Mucosa of descending colon (tissue), 3 donors: ENCODE measurements around the gene MAPRE3. TPM values are rescaled to one million over a fixed set of nuclear protein-coding genes. Genes with fewer than 3 reads are reported as not detected.

Source experiments
- ATAC-seq: fragments of 200-7000 bp; cut with Tn5 transposase; one replicate; pipeline ENCODE4 v1.9.1; 2020; ENCODE audit warnings: mild to moderate bottlenecking, moderate library complexity
- DNase-seq, 3 donors: peaks; one replicate each; pipeline ENCODE4 v3.0.0-alpha.2; 2020
- H3K36me3 ChIP-seq: fragments of 200-600 bp; one replicate; pipeline ENCODE4 v1.8.0; 2021; ENCODE audit warnings: low read depth, mild to moderate bottlenecking
- H3K4me1 ChIP-seq: fragments of 200-600 bp; one replicate; pipeline ENCODE4 v1.8.0; 2021; ENCODE audit warnings: low read depth, mild to moderate bottlenecking
- H3K4me3 ChIP-seq: fragments of 200-600 bp; one replicate; pipeline ENCODE4 v1.8.0; 2021; ENCODE audit warnings: mild to moderate bottlenecking
- H3K9me3 ChIP-seq: fragments of 200-600 bp; one replicate; pipeline ENCODE4 v1.8.0; 2021; ENCODE audit warnings: mild to moderate bottlenecking
- intact Hi-C, 2 donors: fragments of 100-400 bp; cut with DNase I in 1 of 2; cut with micrococcal nuclease in 1 of 2; formaldehyde crosslinking; loops; one replicate each; pipeline versions ENCODE4 v1.11.0 to v1.11.1; 2022; cut with DNase I, micrococcal nuclease
- total RNA-seq, 3 donors: library from RNA; stranded (reverse); fragmentation: NEBNext Ultra II Directional in 2 of 3; extraction: Animal tissue kit (Norgen Biotek cat#: 25700) in 2 of 3; gene quantifications; one replicate each; pipeline versions ENCODE4 v1.2.1 to v1.2.4, GENCODE V29; 2021 to 2023
- TF ChIP-seq, protein P1 (sequence below): fragments of 200-600 bp; IDR thresholded peaks from one replicate; pipeline ENCODE4 v1.8.0; 2022; ENCODE audit warnings: antibody characterized with exemption, mild to moderate bottlenecking
- donor health status: DM: no; HTN: no; CAD: no; lungs with moderate emphysema.
- donor health status: DM: no; HTN: no; CAD: no.
- donor health status: DM: no; HTN: yes; CAD: no.

The MAPRE3 gene
- total RNA-seq, 3 donors from 2014 or later, result 23.9 to 36.1 (median 35.6) TPM

DNA sequence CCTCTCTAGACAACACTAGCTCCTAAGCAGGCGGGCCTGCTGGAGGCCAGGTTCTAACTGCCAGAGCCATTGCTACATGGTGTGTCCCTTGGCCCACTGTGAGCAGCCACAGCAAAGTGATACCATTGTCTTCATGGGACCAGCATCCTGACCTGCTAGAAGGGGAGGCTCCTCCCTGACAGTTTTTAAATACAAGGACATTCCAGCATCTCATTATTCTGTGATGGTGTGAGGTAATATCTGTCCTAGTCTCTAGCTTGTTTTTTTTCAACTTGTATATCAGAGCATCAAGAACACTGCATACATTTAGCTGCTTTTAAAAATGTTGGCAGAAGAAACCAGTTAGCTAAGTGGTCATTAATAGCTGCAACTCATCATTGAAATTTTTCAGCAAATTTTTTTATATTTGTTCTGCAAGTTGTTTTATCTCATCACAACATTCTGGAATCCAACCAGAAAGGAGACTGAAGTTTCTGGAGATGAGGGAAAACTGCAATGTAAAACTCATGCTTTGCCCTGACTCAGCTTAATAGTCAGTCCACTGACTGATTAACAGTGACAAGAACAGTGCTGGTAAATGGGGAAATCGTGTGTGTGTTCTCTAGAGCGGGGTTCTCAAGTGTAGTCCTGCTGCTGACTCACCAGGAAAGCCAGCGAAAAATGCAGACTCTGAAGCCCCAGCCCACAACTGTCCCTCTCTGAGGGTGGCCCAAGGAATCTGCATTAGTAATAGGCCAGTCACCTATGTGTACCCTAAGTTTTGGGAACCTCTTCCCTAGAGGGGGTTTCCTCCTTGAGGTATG, 17.8 kb downstream of the MAPRE3 start:
- TF ChIP-seq, protein P1, sequence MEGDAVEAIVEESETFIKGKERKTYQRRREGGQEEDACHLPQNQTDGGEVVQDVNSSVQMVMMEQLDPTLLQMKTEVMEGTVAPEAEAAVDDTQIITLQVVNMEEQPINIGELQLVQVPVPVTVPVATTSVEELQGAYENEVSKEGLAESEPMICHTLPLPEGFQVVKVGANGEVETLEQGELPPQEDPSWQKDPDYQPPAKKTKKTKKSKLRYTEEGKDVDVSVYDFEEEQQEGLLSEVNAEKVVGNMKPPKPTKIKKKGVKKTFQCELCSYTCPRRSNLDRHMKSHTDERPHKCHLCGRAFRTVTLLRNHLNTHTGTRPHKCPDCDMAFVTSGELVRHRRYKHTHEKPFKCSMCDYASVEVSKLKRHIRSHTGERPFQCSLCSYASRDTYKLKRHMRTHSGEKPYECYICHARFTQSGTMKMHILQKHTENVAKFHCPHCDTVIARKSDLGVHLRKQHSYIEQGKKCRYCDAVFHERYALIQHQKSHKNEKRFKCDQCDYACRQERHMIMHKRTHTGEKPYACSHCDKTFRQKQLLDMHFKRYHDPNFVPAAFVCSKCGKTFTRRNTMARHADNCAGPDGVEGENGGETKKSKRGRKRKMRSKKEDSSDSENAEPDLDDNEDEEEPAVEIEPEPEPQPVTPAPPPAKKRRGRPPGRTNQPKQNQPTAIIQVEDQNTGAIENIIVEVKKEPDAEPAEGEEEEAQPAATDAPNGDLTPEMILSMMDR, result no peak
- no peaks in the 10 kb centered on the region for H3K9me3 ChIP-seq
- no peak for ATAC-seq

DNA sequence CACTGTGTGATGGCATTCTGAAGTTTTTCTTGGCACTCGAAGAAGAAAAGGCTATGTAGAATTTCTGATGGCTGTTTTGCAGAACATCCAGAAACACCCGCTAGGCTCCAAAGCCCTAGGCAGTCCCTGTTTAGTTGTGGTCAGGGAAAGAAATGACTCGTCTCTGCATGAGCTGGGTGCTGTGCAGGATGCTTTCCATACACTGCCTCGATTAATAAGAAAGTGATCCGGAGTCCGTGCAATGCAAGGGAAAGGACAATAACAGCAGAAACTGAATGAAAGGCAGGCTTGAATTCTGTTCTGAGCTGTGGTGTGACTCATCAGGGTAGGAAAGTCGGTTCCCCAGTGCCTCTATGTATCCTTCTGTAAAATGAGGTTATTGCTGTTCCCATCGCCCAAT, 18.7 kb downstream of the MAPRE3 start:
- H3K4me1 ChIP-seq, result no peaks in the 10 kb centered on the region
- TF ChIP-seq, protein P1, result no peak
- no peaks in the 10 kb centered on the region for H3K9me3 ChIP-seq
- intact Hi-C loops, result no loop called here
- H3K4me3 ChIP-seq, result no peak overlapping the region
- no peak for DNase-seq
- no peak for ATAC-seq
- no peaks in the 10 kb centered on the region for H3K36me3 ChIP-seq

More for the DNA sequence above, 17.8 kb downstream of the MAPRE3 start:
- peaks cover under 1% of the 10 kb centered on the region for H3K4me1 ChIP-seq
- no peaks in the 10 kb centered on the region for H3K36me3 ChIP-seq
- intact Hi-C loops, result no loop called here
- H3K4me3 ChIP-seq, result no peak overlapping the region
- DNase-seq, result no peak

DNA sequence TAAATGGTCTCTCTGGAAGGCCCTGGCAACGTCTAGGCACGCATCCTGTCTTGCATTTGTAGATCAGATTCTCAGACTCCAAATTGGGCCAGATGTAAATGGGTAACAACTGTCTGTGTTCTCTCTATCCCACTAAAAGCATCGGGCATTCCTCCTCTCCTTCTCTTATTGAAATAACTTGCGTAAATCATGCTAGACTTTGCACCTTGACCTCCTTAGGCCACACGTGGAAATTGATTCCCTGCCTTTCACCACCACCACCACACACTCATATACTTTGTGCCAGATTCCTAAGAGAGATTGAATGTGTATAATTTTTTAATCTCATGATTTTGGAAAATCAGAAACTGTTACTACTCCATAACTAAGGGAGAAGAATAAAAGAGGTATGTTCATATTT, 21.3 kb downstream of the MAPRE3 start:
- no peaks in the 10 kb centered on the region for H3K4me1 ChIP-seq
- DNase-seq (no peak), ATAC-seq (peak; percentile 70)
- TF ChIP-seq, protein P1, result no peak
- no peaks in the 10 kb centered on the region for H3K9me3 ChIP-seq
- no peaks in the 10 kb centered on the region for H3K36me3 ChIP-seq
- intact Hi-C loops, result no loop called here
- no peak overlapping the region for H3K4me3 ChIP-seq

DNA sequence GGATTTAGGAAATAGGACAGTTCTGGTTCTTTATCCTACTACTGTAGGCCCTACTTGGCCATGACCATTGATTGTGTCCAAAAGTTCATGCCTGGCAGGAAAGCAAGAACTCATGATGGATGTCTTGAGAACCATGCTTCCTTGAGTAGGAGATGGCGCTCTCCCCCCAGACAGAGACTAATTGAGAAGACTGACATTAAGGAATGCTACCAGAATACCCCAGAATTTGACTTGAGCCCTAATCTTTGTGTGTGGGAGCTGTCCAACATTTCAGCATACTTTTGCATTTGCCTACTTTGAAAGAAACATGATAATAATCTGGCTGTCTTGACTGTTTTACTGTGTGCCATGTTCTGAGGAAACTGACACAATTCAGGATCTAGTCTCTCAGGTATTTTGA, 23.3 kb downstream of the MAPRE3 start:
- no peak for DNase-seq
- TF ChIP-seq, protein P1, result no peak
- ATAC-seq, result no peak
- Histone ChIP-seq H3K9me3 (no peaks in the 10 kb centered on the region), H3K36me3 (no peaks in the 10 kb centered on the region), H3K4me1 (no peaks in the 10 kb centered on the region), H3K4me3 (no peak overlapping the region)
- intact Hi-C loops, result no loop called here

DNA sequence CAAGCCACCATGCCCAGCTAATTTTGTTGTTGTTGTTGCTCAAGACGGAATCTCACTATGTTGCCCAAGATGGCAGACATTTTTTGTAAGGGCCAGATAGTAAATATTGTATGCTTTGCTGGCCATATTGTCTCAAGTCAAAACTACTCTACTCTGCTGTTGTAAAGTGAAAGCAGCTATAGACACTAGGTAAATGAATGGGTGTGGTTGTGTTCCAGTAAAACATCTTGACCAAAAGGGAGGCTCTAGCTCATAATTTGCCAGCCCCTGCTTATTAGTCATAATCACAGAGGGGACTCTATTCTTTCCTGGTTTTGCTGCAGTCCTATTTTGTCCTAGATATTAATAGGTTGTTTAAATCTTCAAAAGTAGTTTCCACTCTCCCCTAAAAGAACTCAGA, 24.5 kb downstream of the MAPRE3 start:
- no peak for DNase-seq
- intact Hi-C loops, result no loop called here
- no peak overlapping the region for H3K4me3 ChIP-seq
- no peaks in the 10 kb centered on the region for H3K36me3 ChIP-seq
- no peaks in the 10 kb centered on the region for H3K9me3 ChIP-seq
- TF ChIP-seq, protein P1, result no peak
- ATAC-seq, result peak; percentile 54
- H3K4me1 ChIP-seq, result no peaks in the 10 kb centered on the region
